HuH-7 (cell line): ENCODE data around the gene TRNAU1AP.
A peak's percentile ranks its signal among the peaks of the same experiment; 100 is the strongest.
"Not testable (repeated sequence)": the region's sequence is repeated elsewhere in the genome, so short reads cannot be mapped to it uniquely, and the experiment has no call there.

Experiments
- DNase-seq: peaks from one replicate; pipeline ENCODE4 v3.0.0; 2011; ENCODE audit warnings: low spot score

Gene TRNAU1AP

DNA sequence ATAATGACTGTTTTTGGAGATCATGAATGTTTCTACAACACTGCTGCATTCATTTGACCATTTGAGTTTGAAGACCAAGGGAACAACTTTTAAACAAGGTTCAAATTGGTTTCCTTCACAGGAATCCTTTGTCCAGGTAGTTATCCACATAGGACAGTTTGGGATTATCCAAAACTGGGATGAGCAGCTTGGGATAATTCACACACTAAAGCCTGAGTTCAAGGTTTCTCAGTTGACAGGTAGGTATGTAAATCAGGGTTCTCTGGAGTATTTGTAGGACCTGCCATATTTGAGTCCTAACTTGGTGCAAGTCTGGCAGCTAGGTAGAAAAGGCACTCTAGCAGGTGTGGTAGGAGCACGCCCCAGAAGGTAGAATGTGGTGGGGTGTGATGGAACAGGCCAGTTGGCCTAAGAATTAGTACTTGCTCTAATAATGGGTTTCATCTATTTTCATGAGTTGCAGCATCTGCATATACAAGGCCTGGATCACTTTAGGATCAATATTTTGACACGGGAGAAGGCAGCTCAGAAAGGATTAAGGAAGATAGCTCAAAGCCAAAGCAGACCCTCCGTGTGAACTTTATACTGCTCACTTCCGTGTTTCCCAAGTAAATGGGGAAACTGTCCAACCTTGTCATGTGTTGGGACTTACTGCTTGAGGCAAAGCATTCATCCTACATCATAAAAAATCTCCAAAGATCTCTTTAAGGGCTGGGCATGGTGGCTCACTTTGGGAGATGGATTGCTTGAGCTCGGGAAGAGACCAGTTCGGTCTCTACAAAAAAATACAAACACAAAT, 25.1 kb downstream of the TRNAU1AP start:
- no peak for DNase-seq

DNA sequence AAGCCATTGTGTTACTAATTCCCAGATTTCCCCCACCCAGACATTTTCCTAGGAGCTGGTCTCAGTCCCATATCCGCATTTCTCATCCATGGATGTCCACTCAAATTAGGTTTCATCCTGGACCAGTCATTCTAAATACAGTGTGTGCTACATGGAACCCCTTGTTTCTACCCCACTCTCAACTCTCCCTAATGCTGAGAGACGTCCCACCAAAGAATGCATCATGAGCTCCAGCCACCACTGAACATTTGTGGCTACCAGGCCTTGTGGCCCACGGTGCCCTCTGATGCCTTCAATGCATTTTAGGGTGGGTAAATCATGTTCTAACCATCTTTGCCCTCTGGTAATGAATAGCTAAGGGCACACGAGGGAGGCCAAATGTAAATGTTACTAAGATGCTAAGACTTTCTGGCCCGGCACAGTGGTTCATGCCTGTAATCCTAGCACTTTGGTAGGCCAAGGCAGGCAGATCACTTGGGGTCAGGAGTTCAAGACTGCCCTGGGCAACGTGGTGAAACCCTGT, 25.9 kb downstream of the TRNAU1AP start:
- no peak for DNase-seq

DNA sequence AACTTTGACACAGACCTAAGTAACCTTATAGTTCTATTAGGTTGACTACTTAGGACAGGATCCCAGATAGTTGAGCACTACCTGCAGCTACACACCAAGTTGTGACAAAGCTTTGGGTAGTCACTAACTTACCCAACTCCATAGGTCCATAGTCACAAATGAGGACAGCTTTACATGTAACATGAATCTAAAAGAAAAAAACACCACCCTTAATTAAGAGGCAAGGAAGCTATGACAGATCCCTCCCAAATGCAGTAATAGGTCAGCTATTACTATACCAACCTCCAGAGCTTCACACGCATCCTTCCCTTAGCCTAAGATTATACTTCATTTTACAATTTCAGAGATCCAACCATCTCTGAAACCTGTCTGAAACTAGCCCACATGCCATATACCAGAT, 26.5 kb downstream of the TRNAU1AP start:
- no peak for DNase-seq

DNA sequence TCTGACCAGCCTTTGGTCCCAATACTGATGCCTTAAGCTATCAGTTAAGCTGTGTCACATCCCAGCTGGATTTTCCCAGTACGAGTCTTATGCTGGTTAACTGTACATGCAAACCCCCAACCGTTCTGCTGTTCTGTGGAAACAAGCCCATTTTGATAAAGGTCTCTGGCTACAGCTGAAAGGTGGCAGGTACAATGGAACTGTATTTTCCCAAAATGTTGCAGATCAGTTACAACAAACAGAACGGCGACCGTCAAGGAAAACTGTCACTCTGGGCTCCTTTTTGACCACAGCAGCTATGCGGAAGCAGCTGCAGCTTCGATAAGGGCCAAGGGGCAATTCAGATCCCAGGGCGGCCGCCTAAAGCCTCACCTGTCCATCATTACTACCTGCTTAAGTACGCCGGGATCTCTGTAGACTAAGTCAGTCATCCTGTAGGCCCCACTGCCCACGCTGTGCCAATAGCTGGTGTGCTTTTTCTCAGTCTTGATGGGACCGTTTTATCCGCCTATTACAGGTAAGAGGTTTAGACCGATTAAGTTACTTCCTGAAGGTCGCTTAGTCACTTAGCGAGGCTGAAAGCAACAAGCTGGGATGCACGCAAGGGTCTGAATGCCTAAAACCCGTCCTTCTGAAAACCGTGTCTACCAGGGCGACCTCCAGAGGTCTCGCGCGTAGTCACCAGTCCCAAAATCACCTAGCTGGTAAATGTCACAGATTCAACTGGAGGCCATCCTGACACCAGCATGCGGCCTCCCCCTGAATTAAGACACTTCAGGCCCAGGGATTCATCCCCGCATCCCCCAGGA, 28.0 kb downstream of the TRNAU1AP start:
- peak; percentile 43 for DNase-seq

DNA sequence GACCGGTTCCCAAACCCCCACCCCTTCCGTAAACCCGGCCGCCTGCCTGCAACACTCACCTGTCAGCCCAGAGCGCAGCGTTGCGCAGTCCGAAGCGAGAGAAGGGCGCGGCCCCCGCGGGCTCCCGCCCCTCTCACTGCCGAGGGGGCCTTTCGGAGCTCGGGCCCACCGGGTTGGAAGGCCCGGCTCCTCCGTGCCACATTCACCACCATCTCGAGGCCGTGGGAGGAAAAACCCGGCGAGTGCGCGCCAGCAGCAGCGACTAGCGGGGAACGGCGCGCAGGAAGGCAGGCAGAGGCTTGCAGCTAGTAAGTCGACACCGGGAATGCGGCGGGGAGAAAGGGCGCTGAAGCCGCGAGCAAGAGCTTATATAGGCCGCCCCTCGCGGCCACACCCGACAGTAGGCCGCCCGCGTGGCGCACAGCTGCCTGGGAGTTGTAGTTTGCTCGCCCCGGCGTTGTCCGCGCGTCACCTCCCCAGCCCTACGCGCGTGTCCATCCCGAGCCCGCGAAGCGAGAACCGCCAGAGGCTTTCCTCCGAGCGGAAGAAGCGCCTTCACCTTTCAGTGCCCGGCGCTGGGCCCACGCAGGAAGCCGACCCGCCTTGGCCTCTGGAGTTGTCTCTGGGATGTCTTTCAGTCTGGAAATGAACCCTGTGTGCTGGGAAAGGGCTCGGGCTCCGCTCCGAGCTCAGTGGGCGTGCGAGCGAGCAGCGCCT, 28.8 kb downstream of the TRNAU1AP start:
- DNase-seq: peak; percentile 92

DNA sequence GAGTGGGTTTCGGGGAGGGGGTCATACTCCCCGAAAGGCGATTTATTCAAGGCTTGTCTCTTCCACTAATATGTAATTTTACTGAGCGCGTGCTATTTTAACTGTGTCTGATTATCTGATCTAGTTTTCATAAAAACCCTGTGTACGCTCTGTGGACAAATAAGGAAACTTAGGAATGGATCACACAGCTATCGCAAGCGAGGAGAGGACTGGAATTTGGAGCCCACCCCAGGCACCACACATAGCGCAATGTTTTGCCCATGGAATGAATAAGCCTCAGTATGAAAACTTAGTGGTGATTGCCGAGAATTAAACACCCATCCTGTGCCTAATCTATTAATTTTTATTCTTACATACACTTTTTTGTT, 29.3 kb downstream of the TRNAU1AP start:
- peak; percentile 43 for DNase-seq

DNA sequence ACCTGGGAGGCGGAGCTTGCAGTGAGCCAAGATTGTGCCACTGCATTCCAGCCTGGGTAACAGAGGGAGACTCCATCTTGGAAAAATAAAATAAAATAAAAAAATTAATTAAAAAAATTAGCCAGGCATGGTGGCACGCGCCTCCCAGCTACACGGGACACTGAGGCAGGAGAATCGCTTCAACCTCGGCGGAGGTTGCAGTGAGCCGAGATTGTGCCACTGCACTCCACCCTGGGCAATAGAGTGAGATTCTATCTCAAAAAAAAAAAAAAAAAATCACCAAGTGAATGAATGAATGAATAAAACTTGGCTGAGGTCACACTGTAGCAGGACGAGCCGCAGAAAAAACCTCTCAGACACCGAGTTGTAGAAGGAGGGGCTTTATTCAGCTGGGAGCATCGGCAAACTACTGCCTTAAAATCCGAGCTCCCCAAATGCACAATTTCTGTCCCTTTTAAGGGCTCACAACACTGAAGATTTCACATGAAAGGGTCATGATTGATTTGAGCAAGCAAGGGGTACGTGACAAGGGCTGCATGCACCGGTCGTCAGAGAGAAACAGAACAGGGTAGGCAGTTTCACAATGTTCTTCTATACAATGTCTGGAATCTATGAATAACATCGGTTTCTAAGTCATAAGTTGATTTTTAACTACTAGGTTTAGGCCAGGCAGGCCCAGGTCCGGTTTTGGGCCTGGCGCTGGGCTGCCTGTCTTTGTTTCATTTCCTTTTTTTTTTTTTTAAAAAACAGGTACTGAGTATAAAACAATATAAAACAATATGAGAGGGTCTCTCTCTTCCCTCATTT, 33.9 kb downstream of the TRNAU1AP start:
- not testable (repeated sequence) for DNase-seq

DNA sequence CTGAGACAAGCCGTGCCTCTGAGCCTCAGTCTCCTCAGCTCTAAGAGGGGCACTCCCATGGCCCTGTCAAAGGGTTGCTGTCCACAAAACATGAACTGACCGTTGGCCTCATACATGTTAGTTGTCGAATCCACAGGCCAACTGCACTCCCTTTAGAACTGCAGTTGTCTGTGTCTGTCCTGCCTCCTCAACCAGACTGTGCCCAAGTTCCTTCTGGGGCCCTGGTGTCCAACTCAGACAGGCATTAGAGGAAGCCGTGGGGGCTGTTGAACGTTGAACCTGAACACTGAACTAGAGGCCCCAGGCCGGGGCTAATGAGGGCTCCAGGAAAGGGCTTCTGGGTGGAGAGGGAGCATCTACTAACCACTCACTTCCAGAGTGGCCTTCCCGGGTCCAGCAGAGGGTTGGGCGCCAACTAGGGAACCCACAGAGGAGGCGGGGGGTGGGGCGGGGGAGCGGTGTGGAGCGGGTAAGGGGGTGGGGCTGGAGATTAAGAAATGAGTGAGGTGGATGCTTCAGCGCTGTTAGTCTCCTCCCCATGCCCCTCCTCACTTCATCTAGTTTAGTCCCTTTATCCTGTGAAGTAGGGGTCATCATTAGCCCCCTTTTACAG, 38.9 kb downstream of the TRNAU1AP start, which contains the start of gene RAB42:
RAB42 (plus strand) TSS at position 558 of the 613 bp plus-strand sequence. CDS start 247 bp downstream, outside the sequence.
- peak; percentile 67 for DNase-seq

DNA sequence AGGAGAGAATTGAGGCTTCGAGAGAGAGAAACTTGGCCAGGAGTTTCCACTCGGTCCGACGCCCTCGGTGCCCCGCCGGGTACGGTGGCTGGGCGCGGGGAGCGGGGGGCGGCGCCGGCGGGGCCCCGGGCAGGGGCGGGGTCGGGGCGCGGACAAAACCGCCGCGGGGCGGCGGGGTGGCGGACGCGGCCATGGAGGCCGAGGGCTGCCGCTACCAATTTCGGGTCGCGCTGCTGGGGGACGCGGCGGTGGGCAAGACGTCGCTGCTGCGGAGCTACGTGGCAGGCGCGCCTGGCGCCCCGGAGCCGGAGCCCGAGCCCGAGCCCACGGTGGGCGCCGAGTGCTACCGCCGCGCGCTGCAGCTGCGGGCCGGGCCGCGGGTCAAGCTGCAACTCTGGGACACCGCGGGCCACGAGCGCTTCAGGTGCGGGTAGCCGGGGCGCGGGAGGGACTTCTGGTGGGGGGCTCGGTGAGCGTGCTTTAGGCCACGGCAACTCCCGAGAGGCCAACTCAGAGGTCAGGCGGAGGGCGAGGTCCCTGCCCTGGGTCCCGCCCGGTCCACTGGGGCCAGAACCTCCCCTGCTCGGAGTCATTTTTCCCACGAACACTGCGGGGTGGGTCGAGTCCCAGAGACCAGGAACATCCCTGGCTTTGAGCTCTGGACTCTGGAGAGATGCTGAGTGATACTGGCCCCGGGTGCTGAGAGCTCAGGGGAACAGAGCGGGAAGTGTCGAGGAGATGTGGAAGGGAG, 39.6 kb downstream of the TRNAU1AP start:
- peak; percentile 42 for DNase-seq

DNA sequence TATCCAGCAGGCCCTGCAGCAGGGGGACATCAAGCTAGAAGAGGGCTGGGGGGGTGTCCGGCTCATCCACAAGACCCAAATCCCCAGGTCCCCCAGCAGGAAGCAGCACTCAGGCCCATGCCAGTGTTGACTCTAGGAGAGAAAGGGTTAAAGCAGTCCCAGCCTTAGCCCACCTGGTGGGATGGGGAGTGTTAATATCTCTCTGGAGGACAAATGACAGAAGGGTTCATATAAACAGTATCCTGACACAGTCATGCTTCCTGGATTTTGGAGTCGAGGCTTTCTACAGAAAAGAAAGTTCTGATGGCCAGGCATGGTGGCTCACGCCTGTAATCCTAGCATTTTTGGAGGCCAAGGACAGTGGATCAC, 41.1 kb downstream of the TRNAU1AP start:
- DNase-seq: not testable (repeated sequence)

DNA sequence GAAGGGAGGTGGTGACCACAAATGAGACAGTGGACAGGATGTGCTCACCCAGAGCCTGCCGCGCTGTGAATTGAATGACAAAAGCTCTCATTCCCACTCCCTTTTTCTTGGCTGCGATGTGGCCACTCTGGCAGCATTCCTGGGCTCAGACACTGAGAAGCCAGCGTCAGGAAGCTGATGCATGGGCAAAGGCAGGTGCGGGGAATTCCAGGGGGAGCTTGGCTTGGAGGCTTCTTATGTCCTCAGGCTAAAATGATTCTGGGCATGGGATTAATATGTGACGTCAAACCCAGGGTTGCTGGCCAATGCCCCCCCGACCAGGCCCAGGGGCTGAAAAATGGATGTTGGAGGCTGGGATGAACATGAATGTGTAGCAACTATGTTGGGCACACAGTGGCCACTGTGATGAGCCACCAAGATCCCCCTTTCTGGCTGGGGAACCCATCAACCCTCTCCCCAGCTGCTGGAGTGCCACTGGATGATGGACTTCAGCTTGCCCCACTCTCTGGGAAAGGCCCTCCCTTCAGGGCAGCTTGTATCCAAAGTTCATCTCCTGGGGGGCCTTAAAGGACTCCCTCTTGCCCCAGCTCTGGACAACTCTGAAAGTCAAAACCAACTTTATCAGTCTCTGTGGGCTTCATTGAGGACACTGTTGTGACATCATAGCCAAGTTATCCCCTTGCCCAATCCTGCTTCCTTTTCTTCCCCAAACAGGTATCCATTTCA, 42.0 kb downstream of the TRNAU1AP start:
- not testable (repeated sequence) for DNase-seq

DNA sequence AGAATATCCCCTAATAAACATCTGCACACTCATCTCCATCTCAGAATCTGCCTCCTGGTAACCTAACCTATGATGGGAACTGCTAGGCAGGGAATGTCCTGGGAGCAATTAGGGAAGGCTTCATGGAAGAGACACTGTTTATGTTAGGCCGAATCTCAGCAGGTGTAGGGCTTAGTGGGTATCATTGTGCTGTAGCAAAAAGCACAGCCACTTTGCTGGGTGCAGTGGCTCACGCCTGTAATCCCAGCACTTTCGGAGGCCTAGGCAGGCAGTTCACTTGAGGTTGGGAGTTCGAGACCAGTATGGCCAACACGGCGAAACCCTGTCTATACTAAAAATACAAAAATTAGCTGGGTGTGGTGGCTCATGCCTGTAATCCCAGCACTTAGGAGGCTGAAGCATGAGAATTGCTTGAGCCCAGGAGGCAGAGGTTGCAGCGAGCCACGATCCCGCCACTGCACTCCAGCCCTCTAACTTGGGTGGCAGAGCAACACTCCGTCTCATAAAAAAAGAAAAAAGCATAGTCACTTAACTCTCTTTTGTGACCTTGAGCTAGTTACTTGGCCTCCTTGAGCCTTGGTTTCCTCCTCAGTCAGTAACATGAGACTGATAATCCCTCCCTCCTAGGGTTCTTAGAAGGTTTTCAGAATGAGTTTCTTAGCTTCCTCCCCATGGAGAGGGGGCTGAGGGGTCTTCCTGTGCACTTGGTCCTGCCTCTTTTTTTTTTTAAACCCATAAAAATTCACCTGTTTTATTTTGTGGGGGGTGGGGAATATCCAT, 42.7 kb downstream of the TRNAU1AP start:
- no peak for DNase-seq

DNA sequence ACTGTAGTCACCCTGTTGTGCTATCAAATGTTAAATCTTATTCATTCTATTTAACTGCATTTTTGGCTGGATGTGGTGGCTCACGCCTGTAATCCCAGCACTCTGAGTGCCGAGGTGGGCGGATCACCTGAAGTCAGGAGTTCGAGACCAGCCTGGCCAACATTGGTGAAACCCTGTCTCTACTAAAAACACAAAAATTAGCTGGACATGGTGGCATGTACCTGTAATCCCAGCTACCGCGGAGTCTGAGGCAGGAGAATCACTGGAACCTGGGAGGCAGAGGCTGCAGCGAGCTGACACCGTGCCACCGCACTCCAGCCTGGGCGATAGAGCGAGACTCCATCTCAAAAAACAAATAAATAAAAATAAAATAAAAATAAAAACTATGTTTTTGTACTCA, 43.4 kb downstream of the TRNAU1AP start:
- DNase-seq: not testable (repeated sequence)

DNA sequence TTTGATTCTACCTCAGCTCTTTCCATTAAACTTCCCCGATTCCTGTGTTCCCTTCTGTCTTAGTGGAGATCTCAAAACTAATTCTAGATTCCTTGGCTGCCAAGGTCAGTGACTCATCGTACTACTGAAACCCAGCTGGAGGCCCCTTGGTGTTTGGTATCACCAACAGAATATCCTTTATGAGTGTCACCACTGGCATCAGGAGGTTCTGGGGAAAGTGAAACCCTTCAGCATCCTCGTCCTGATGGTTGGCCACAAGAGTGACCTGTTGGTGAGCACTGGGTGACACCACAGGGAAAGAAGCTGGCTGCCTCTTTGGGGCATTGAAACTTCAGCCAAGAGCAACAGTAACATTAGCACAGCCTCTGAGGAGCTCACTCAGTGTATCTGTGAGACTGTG, 48.8 kb downstream of the TRNAU1AP start:
- DNase-seq: no peak

DNA sequence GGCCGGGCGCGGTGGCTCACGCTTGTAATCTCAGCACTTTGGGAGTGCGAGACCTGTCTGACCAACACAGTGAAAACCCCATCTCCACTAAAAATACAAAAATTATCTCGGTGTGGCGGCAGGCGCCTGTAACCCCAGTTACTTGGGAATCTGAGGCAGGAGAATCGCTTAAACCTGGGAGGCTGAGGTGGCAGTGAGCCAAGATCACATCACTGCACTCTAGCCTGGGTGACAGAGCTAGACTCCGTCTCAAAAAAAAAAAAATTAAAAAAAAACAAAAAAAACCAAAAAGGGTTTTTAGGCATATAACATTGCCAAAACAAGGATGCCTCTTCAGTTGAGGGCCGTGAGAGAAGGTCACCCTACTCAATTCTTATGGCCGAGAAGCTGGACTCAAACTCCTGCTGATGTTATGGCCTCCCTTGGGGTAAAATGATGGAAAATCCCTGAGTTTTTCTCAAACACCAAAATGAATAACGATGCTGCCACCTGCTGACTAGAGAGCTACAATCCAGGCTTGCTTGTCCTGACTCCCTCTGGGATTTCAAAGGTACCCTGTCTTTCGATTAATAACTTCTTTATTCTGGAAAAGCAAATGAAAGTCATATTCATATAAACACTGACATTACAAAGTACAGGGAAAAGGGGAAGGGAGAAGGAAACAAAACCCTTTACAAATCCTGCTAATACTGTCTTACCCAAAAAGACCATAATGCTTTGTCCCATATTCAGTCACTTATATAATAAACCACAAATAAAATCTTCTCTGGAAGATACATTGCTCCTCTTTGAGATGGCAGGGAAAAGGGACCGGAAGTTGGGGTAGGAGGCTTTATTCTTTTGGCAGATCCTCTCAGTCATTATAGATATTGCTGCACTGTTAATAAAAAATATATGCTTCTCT, 49.9 kb downstream of the TRNAU1AP start:
- DNase-seq: peak; percentile 74

DNA sequence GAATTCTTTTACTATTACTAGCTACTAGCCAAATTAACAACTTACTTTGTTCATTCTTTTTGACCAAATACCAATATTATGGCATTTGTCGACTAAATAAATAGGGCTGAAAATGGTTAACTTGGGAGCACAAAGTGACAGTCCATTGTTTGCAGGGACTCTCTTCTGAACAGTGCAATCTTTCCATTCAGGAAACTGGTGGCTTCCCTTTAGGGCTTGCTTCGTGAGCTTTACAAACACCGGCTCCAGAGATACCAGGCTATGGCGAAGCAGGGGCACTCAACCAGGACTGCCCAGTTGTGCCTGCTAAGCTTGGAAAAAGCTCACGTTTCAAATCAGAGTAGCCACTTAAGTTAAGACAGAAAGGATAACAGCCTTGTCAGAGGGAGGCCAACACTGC, 51.5 kb downstream of the TRNAU1AP start:
- no peak for DNase-seq

DNA sequence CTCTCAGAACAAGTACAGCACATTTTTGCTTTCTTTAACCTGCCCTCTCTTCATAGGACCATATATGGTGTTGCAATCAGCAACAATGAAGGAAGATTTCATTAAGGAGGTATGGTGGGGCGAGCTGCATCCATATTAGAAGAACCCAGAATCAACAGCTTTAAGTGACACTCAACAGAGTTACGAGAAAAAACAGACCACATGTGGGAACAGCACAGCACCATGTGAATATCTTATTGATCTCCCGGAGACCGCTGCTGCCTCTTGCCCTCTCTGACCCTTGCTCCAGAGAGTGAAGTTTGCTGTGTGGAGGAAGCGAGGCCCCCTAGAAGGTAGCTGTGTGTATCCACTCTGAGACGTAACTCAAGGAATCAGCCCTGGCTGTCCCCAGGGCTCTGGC, 52.1 kb downstream of the TRNAU1AP start:
- DNase-seq: no peak

DNA sequence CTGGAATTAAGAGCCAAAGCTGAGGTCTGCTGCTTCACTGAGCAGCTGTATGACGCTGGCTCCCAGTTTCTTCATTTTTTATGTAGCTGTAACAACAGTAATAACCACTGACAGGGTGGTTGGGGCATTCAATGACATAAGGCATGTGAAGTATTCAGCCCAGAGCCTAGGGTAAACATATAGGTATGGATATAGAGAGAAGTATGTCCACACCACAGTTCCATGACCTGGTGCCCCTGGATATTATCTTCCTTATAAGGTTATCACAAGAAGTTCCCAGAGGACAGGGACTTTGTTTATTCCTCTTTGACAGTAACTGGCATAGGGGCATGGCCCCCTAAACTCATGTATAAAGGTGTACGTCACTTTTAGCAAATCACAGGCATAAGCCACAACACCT, 53.9 kb downstream of the TRNAU1AP start:
- DNase-seq: no peak
